Endothelial cell of umbilical vein (primary cell): ENCODE data around the gene HSF2. TPM values are rescaled to one million over a fixed set of nuclear protein-coding genes. Genes with fewer than 3 reads are reported as not detected.

Experiments used
- BruUV-seq: library from RNA; stranded (reverse); fragments of 400-500 nt; replicated peaks from 2 replicates; lab custom pipeline; 2021; lab: Mats Ljungman, UMichigan
- CTCF ChIA-PET: fragments of 300-600, 350-600 bp; sonication (Branson Sonifier 250); formaldehyde crosslinking; loops from one replicate; lab custom pipeline; 2021; ENCODE audit warnings: antibody characterized with exemption, inconsistent platforms; lab: Charles Lee
- POLR2A ChIA-PET: fragments of 300-600, 350-600 bp; sonication (Branson Sonifier 250); formaldehyde crosslinking; loops from one replicate; lab custom pipeline; 2021; ENCODE audit warnings: antibody characterized with exemption, inconsistent platforms; lab: Charles Lee
- DNase-seq: peaks from one replicate; pipeline ENCODE4 v3.0.0-alpha.2; 2011; ENCODE audit warnings: low read depth, low spot score
- FAIRE-seq: peaks from 2 replicates; lab custom pipeline; 2011; peaks lifted over from hg19 to GRCh38; lab: Jason Lieb, UNC
- H2AFZ ChIP-seq: 2 replicates; pipeline ENCODE4 v1.6.0; 2012; ENCODE audit warnings: low read depth, low read length, control low read depth, inconsistent platforms
- H3K27ac ChIP-seq: 2 replicates; pipeline ENCODE4 v1.5.1; 2011; ENCODE audit warnings: low read depth, mild to moderate bottlenecking, control low read depth, low read length, moderate library complexity; ENCODE audit not compliant: insufficient read depth
- H3K27me3 ChIP-seq, 2 experiments: 2 replicates each; pipeline versions ENCODE4 v1.6.0 to v1.6.1; 2011; ENCODE audit warnings: low read length in 2 of 2, mixed read lengths in 1 of 2; ENCODE audit not compliant: control insufficient read depth in 2 of 2, insufficient read depth in 2 of 2
- H3K36me3 ChIP-seq, 2 experiments: 2 replicates in 1 of 2; 3 replicates in 1 of 2; pipeline ENCODE4 v1.5.1; 2011; ENCODE audit warnings: low read length in 2 of 2, mild to moderate bottlenecking in 1 of 2, moderate library complexity in 1 of 2; ENCODE audit not compliant: control insufficient read depth in 2 of 2, insufficient read depth in 2 of 2; ENCODE audit errors: extremely low read depth in 1 of 2
- H3K4me1 ChIP-seq: 3 replicates; pipeline ENCODE4 v1.5.1; 2011; ENCODE audit warnings: mild to moderate bottlenecking, low read length; ENCODE audit not compliant: control insufficient read depth, insufficient read depth; ENCODE audit errors: extremely low read depth
- H3K4me2 ChIP-seq: 2 replicates; pipeline ENCODE4 v1.6.1; 2011; ENCODE audit warnings: low read length, control low read depth, mixed read lengths; ENCODE audit not compliant: insufficient read depth
- H3K4me3 ChIP-seq, 3 experiments: fragments of 200-600 bp in 1 of 3; sonication (generic), shearing (Covaris generic) in 1 of 3; replicated peaks in 1 of 3; 2 replicates each; pipeline ENCODE4 v1.5.1; 2011 to 2016; ENCODE audit warnings: control low read depth in 3 of 3, low read length in 3 of 3, mild to moderate bottlenecking in 2 of 3, inconsistent platforms in 1 of 3, low read depth in 1 of 3, moderate library complexity in 1 of 3; ENCODE audit not compliant: insufficient read depth in 1 of 3
- H3K79me2 ChIP-seq: 2 replicates; pipeline ENCODE4 v1.6.0; 2012; ENCODE audit warnings: low read length, inconsistent platforms; ENCODE audit not compliant: control insufficient read depth, insufficient read depth
- H3K9ac ChIP-seq: replicated peaks from 2 replicates; pipeline ENCODE3; 2011; ENCODE audit warnings: low read length, control low read depth; ENCODE audit not compliant: insufficient read depth; ENCODE audit errors: extremely low read depth
- H3K9me1 ChIP-seq: replicated peaks from 3 replicates; pipeline ENCODE4 v1.6.0; 2011; ENCODE audit warnings: mild to moderate bottlenecking, low read length; ENCODE audit not compliant: control insufficient read depth, insufficient read depth; ENCODE audit errors: extremely low read depth
- H3K9me3 ChIP-seq: replicated peaks from 2 replicates; pipeline ENCODE4 v1.5.1; 2012; ENCODE audit warnings: low read length, inconsistent platforms; ENCODE audit not compliant: control insufficient read depth, insufficient read depth
- H4K20me1 ChIP-seq: replicated peaks from 2 replicates; pipeline ENCODE3; 2011; ENCODE audit warnings: mild to moderate bottlenecking, low read length; ENCODE audit not compliant: control insufficient read depth, insufficient read depth; ENCODE audit errors: extremely low read depth
- CTCF ChIP-seq, 2 donors: IDR thresholded peaks; 1 replicate in 1 of 2; 2 replicates in 1 of 2; pipeline ENCODE4 v1.5.1; 2011; ENCODE audit warnings: low read length in 2 of 2, mild to moderate bottlenecking in 2 of 2, moderate library complexity in 2 of 2, control low read depth in 1 of 2, inconsistent platforms in 1 of 2, low read depth in 1 of 2; ENCODE audit not compliant: insufficient read depth in 1 of 2; ENCODE audit errors: extremely low read depth in 1 of 2
- JUN ChIP-seq: IDR thresholded peaks from 2 replicates; pipeline ENCODE4 v1.6.1; 2011; ENCODE audit warnings: borderline replicate concordance, low read depth; ENCODE audit not compliant: insufficient read length, insufficient read depth
- MYC ChIP-seq: IDR thresholded peaks from one replicate; pipeline ENCODE4 v1.6.1; 2011; ENCODE audit warnings: mild to moderate bottlenecking, low read depth, low read length
- dilution Hi-C: fragments of 300-500 bp; cut with MboI; formaldehyde crosslinking; loops from one replicate; pipeline ENCODE4 v1.15.0; 2019; ENCODE audit warnings: low sequenced_read_pairs; ENCODE audit not compliant: extremely low pct_ligation_motif_present
- intact Hi-C: fragments of 100-400 bp; cut with micrococcal nuclease; formaldehyde crosslinking; loops from one replicate; pipeline ENCODE4 v1.10.0; 2022
- polyA plus RNA-seq, 4 experiments: library from polyadenylated mRNA; depleted of rRNA in 3 of 4; stranded (reverse) in 3 of 4; unstranded in 1 of 4; fragments of >200 nt; gene quantifications; 2 replicates each; pipeline versions ENCODE4 v1.2.1 to v1.2.3, GENCODE V29; 2011 to 2012; ENCODE audit warnings: missing spikeins in 1 of 4
- total RNA-seq: library from RNA; stranded (reverse); gene quantifications from 2 replicates; pipeline ENCODE4 v1.2.3, GENCODE V29; 2021

The HSF2 gene
- total and polyA plus RNA-seq, 2 donors (not counting 3 experiments of a cell fraction or from before 2014, with no cell fraction given), result 8.0 to 13.3 TPM

- intact Hi-C loops, result loop anchor here (1.0 to 2.0 kb wide), 2 partner anchors 17 to 149 kb away; partner anchors contain the start of gene HSF2
- BruUV-seq, result no TSS peak
- Histone ChIP-seq H3K27ac (no peak overlapping the region), H3K9ac (no peak overlapping the region), H4K20me1 (no peaks in the 10 kb centered on the region), H3K9me1 (no peaks in the 10 kb centered on the region), H3K36me3 (no peaks in the 10 kb centered on the region), H3K79me2 (no peaks in the 10 kb centered on the region), H3K9me3 (no peaks in the 10 kb centered on the region), H3K4me2 (no peak overlapping the region), H2AFZ (no peak overlapping the region), H3K4me3 (no peak overlapping the region), H3K4me1 (no peaks in the 10 kb centered on the region), H3K27me3 (no peaks in the 10 kb centered on the region)
- TF ChIP-seq JUN, result no peak
- peak; percentile 56 to 75 for TF ChIP-seq CTCF (IDR thresholded peaks at IDR 0.05; ENCODE audit: extremely low read depth in 1 of 2, insufficient read depth in 1 of 2, low read depth in 1 of 2, low read length in 2 of 2)
- TF ChIP-seq MYC, result no peak
- dilution Hi-C loops, result no loop called here
- peak; percentile 67 for FAIRE-seq
- ChIA-PET POLR2A (no interaction called here), CTCF (interaction anchor here (0.9 to 6.5 kb wide), 8 partner anchors 8 to 458 kb away, joined by 3 to 78 read pairs (median 6); partner anchors contain the start of gene HSF2)
- peak; percentile 69 for DNase-seq
Observed at GRCh38 chr6:122381494-122382265, 17.8 kb upstream of the HSF2 start.
